ENCODE results near the gene NAV2.
"Not testable (repeated sequence)": the region's sequence is repeated elsewhere in the genome, so short reads cannot be mapped to it uniquely, and the experiment has no call there.

Gene NAV2

DNA sequence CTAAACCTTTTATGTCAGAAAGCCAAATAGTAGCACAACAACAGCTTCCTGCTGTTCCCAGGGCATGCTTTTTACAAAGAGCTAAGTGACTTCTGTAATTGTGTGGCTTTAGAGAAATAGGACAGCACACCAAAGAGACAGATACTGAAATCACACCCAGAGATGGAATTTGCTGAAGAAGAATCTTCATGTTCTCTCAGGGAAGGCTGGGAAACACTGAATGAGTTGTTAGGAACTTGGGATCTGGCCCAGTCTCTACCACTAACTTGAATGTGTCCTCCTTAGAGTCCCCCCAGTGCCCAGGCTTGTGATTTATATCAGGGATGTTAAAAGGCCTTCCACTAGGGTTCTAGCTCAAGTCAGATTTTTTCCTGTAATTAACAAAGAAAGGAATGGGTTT lies 272.5 kb downstream of the NAV2 start:
- no peak for DNase-seq

DNA sequence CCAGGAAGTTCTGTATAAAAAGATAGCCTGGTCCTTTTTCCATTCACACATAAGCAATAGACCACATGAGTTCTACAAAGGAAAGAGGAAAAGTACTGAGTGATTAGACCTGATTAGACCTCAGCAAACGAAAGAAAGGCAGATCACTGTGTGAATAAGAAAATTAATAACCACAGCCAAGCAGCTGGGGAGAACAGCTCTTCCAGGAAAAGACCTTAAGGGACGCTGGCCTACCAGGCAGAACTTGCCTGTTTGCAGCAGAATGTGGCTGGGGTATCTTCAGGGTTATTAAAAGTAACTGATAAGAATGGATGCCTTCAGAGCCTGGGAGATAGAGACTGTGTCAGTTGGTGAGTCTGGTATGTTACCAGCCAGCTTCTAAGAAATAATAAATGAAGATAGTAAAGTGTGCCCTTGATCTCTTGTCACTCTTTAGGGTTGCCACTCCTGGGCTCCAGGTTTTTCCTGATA lies 274.7 kb downstream of the NAV2 start:
- no peak for DNase-seq

DNA sequence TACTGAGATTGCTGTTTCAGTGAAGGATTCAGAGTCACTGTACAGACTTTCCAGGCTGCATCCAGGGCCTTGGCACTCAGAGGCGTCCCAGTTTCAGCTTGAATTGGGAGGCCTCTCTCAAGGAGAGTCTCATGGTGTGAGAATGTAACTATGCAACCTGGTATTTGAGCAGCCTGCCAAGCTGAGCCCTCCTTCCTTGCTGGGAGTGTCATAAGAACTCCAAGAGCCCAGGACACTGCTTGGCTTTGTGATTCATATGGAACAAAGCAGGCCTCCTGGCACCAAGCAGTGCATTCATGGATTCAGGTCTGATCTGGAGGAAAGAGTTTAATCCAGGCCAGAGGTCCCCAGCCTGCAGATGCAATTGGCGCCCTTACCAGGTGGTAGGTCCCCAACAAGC lies 276.0 kb downstream of the NAV2 start:
- no peak for DNase-seq

DNA sequence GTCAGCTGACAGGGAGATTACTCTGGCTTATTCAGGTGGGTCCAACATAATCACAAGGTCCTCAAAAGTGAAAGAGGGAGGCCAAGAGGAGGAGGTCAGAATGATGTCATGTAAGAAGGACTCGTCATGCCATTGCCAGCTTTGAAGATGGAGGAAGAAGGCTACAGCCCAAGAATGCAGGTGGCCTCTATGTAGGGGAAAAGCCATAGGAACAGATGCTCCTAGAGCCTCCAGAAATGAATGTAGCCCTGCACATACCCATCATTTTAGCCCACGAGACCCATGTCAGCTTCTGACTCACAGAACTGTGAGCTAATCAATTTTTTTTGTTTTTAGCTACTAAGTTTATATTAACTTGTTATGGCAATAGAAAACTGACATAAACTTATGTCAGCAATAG lies 276.6 kb downstream of the NAV2 start:
- DNase-seq: no peak

DNA sequence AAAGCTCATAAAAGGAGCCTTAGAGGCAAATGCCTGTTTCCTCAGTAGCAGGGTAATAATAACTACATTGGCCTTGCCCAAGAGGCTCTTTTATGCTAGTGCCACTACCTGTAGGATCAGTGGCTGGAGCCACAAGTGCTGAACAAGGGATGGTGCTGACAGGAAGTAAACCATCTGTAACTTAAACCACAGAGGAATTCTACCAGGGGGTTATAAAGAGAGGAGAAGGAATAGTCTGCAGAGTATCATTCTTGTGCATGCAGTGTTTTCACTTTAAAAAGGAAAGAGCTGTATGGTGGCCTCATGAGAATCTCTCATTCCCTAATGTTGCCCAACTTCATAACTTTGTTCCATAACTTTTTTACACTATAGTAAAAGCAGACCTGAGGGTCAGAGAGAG lies 279.5 kb downstream of the NAV2 start:
- DNase-seq: no peak

DNA sequence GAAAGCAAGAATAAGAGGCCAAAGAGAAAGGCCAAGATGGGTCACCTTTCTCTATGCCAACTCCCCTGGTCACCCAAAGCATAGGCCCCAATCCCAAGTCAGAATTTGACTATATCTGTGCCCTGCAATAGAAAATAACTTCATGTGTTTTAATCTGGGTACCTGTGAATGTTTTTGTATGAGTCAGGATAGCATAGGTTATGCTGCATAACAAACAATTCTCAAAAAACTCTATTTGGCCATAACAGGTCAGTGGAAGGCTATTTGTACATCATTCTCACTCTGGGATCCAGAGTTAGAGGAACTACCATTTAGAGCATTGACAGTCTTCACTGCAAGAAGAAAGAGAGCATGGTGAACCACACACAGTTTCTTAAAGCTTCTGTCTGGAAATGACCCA lies 280.4 kb downstream of the NAV2 start:
- no peak for DNase-seq

DNA sequence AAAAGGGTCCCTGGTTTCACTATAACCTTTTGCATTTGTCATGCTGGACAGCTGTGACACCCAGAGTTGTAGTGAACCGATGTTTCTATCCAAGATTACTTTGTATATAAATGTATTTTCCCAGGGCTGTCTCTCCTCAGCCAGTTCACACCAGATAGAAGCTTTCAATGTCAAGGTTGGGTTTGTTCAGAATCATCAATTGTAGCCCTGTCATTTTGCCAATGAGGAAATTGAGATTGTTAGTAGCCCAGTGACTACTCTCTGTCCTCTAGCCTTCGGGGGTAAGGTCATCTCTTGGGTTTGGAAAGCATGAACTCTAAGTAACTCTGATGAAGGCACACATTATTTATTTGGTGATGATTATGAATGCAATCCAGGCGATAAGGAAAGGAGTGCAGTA lies 282.0 kb downstream of the NAV2 start:
- DNase-seq: no peak

DNA sequence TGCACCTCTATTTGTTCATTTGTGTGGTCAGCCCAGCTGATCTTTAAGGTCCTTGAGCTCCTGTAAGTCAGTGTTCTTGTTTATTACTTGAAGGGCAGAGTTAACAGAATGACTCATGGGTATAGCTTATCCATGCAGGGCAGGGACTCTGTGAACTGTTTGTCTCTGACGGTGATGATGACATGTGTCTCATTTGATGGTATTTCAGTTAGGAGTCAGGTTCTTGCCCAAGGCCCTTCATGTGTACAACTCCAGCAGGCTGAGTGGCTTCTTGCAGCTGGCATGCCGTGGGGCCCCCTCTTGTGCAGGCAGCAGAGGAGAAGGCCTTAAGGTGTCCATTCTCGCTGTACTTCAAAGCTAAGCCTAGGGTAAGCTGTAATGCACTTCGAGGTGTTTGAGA lies 282.5 kb downstream of the NAV2 start:
- DNase-seq: no peak

DNA sequence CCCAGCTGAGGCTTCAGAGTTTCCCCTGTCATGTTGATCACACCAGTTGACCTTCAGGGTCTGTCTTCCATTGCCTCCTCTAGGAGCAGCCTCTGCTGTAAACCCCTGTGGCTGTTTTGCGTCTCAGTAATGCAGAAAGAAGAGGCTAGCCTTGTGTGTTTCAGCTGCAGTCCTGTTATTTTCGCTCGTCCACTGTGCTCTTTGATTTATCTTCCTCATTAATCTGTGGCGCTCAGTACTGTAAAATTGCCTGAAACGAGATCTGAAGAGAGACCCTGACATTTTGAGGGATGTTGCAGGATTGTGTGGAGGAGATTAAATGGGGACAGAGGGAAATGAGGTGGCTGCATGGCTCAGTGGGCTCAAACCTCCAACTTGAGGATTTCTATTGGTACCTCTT lies 283.9 kb downstream of the NAV2 start:
- DNase-seq: no peak

DNA sequence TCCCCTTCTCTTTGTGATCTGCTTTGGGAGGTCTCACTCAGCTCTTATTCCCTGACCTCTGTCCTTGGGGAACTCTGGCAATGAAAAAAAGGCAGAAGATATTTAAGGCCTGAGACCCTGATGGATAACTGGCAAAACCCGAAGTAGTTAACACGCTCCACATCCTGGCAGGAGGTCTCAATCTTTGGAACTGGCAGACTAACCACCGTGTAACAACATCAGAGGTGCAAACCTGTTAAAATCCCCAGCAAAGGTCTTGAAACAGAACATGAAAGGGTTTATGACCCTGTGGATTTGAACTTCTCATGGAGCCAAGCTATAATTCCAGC lies 287.3 kb downstream of the NAV2 start:
- no peak for DNase-seq

DNA sequence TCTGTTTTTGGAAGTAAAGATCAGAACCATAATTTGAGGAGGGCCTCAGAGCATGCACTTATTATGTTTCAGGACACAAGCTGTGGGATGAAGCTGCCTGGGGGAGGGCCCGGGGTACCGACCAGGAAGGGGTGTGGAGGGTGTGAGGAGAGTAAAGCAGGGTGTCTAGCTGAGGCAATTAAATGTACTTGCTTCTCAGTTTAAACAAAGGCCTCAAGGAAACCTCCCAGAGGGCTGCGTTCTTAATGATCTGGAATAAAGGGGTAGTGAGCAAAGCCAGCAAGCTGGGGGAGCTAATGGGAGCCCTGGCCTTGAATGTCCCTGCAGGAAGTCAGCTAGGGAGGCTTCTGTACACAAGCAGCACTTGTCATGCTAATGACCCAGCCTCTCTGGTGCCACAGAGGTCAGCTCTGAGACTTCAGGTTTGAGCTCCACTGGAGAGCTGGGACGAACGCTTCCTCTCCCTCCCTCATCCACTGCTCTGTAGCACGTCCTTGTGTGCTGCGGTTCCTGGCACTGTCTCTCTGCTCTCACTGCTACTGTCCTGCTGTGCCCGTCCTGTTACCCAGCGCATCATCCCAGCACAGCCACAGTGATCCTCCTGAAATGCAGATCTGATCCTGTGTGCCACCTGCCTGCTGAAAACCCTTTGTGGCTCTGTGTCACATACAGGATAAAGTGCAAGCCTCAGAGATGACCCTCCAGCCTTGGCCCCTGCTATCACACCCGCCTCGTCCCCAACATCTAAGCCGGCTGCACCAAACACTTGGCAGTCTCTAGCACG lies 287.9 kb downstream of the NAV2 start:
- DNase-seq: no peak

DNA sequence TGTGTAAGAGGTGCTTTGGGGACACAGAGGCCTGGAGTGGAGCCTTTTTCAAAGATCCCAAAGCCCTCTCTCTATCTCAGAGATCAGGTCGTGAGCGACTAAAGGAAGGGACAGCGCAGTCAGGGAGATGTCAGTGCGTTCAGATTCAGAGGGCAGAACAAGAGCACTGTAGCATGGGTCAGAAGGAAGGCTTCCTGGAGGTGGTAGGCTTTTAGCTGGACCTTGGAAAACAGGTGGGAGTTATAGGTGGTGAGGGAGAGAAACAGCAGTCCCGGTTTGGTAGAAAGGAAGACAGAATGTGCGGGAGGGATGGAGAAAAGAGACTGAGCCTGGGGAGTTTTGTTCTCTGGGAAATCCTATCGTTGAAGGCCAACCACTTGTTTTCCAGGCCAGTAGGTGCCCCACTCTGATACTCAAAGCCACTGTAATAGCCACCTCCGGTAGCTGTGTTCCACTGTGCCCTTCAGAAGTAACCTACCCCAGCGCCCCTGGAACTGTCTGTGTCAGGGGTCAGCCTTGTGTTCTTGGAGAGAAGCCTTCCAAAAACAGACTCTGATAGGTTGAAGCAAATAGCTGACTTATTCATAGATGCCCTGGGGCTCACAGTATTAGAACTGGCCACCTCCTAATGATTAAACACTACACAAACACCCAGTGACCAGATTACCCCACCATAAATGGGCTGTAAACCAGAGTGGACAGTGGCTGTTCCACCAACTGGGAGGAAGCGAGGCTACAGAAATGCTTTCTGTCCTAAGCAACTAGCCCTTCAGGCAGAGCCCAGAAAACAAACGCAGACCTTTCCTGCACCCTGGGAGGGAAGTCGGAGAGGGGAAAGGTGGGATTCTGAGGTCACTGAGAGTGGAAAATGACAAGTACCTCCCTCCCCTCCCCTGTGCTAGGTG lies 289.9 kb downstream of the NAV2 start:
- DNase-seq: no peak

DNA sequence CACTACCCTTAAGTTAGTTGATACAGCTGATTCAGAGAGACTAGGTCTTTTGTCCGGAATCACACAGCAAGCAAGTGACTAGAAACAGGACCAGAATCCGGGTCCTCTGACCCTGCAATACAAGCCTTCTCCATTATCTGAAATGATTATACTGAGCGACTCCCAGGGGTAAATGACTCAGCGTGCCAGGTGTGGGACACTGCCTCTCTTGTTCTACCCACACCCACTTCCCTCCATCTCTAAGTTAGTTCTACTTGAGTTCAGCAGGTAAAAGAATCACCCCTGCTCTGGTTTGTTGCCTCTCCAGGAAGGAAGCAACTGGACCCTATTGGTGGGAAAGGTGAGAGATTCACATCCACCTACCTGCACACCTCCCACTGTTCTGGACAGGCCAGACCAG lies 290.7 kb downstream of the NAV2 start:
- no peak for DNase-seq

DNA sequence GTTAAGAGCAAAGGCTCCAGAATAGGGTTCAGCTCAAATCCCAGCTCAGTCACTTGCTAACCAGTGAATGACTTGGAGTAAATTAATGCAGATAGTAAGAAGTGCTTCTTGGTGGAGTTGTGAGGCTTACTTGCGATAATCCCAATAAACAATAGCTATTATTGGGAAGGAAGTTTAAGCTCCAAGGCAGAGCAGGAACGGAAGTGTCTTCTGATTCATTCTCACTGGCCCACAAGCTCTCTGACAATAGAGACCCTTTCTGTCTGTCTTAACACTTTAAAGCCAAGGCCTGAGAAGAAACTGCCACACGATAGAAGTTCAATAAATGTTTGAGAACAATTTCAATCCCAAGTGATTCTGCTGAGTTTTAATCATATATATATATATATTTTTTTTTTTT lies 292.2 kb downstream of the NAV2 start:
- no peak for DNase-seq

DNA sequence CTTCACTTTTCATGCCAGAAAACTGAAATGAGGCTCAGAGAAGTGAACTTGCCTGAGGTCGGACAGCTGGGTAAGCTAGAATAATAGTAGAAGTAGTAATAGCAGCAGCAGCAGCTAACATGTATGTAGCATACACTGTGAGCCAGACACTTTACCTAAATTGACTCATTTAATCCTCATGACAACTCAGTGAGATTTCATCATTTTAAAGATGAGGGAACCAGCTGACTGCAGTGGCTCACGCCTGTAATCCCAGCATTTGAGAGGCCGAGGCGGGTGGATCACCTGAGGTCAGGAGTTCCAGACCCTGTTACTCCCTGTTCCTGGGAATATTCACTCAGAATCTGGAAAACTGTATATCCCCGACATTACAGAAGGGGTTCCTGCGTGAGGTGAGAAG lies 293.1 kb downstream of the NAV2 start:
- no peak for DNase-seq

DNA sequence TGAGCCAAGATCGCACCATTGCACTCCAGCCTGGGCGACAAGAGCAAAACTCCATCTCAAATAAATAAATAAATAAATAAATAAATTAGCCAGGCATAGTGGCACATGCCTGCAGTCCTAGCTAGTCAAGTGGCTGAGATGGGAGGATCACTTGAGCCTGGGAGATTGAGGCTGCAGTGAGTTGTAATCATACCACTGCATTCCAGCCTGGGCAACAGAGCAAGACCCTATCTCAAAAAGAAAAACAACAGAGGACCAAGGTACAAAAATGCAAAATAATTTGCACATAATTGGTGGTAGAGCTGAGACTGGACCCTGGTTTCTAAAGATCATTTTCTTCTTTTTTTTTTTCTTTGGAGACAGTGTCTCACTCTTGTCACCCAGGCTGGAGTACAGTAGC lies 294.0 kb downstream of the NAV2 start:
- DNase-seq: not testable (repeated sequence)

DNA sequence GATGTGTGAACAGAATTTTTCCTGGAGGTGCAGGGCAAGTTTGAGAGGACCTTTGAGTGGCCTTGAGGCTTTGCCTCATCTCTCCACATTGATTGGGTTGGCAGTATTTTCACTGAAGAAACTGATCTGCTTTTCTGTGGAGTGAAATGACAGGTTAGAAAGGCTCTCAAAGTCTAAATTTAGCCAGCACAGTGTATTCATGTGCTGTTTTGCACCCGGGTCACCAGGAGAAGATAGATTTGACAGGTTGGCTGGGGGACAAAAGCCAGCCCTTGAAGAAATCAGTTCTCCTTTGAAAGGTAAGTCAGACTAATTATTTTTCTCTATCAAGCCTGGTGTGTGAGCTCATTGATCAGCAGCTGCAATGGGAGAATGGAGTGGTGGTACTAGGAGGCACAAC lies 294.7 kb downstream of the NAV2 start:
- DNase-seq: no peak

DNA sequence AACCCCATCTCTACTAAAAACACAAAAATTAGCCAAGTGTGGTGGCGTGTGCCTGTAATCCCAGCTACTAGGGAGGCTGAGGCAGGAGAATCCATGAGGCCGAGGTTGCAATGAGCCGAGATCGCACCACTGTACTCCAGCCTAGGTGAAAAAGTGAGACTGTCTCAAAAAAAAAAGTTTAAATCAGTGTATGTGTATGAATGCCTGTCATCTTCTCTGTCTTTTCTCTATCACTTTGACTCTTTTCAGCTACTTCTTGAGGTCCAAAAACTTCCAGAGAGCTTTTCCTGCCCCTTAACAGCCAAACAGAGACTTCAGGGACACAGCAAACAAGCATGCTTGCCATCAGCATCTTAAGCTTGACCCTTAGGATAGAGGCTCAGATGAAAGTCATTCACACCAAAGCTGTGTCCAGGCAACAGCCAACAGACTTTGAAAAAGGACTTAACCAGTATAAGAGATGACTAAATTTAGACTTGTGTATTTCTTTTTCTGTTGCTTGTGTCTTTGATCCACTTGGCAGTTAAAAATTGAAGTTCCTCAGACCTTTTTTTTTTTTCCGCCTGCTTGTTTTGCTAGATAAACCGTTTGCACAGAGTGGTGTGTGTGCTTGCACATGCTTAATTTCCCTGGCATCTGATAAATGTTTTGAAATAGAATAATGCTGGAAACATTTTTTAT lies 295.7 kb downstream of the NAV2 start:
- no peak for DNase-seq

DNA sequence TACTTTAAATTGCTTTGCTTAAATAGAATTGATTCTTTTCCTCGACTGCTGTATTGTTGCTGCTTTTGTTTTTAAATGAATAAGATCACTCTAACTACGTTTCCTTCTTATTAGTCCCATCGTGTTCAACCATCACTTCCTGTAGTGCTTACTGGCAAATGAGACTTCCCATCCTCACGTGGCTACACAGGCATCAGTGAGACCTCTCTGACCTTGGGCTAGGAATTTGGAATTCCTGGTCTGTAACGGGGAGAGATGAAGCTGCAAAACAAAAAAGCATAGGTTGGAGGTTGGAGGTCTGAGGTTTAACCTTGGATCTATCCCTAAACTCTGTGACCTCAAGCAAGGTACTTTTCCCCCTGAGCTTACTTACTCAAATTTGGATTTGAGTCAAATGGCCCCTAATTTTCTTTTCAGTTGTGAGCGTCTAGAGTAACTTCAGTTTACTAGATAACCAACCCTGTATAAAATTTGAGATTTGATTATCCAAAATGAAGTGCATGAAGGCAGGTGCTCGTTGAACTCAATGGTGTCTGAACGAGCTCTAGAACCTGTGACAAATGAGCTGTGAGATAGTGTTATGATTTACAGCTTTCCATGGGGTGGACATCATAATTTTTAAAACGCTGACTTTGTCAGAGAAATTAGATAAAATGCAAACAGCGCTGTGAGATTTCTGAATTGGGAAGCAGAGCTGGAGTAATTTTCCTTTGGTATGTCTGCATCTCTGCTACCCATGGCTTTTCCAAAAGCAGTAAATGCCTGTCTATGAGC lies 296.4 kb downstream of the NAV2 start:
- no peak for DNase-seq

DNA sequence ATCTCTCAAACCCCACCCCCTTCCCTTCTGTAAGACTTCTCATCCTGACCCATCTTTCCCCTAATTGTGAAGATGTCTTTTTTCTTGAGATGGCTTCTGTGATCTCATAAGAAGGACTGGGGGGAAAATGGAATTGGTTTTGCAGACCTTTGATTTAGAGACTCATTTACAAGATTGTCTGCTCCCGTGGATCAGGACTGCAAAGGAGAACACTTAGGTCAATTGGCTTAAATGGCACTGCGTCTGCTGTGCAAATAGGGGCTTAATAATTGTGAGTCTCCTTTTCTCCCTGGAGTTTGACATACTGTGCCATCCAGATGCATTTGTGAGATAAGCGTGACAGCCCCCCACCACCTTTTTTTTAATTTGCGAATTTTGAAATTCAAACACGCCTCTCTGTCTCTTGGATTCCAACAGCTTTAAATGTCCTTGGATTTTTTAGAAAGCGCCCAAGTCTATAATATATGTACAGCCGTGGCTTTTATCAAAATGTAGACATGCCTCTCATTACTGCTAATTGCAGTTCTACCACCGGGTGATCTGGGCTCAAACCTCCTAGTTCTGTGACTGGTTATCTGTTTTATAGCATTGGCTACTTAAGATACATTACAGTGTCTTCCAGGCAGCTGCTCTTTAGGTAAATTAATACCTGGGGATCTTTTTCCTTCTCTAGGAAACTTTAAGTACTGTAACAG lies 297.7 kb downstream of the NAV2 start:
- no peak for DNase-seq

DNA sequence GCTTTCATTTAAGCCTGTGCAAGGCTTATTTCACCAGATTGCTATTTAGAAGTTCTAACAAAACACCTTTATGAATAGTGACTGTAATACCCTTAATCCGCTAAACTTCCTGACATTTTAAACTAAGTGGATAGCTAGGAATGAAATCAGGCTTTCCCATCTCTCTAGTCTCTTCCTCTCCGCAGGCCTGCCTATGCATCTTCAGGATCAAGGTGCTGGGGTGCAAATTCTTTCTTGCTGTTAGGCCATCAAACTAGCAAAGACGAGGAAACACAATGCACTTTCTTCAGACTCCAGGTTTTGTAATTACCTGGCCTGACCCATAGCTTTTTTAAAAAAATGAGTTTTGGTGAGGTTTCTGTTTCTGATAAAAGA lies 298.2 kb downstream of the NAV2 start:
- no peak for DNase-seq

DNA sequence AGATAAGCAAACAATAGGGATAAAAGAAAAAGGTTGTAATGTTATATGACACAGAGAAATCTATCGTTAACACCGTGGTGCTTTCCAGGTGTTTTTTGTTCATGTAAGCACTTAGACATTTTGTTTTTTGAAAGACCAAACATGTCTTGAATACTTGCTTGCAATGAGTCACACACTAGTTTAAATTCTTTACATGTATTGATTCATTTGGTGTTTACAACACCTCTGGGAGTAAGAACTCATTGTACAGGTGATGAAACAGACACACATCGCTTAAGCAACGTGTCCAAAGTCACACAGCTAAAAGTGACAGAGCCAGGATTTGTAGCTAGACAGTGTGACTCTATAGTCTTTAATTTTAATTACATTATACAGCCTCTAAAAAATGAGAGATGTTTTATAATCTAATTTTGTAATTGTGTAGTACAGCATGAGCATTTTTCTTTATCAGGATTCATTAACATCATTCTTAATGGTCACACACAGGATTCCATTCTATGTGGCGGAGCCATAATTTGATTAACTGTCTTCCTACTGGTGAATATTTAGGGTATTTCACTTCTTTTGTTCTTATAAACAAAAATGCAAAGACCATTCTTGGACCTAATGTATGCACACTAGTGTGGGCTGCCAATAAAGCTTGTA lies 298.8 kb downstream of the NAV2 start:
- DNase-seq: no peak

Data from NCI-H1694 treated with DMSO at 0.1 percent for 48 hours (cell line).